Heart right ventricle (tissue), 16 donors: ENCODE results near the gene TBC1D2. TPM values are rescaled to one million over a fixed set of nuclear protein-coding genes. Genes with fewer than 3 reads are reported as not detected.

Experiments used
- ATAC-seq, 8 donors: fragments of 200-7000 bp; cut with Tn5 transposase; one replicate each; pipeline ENCODE4 v1.9.1; 2020; ENCODE audit warnings: mild to moderate bottlenecking in 8 of 8, moderate library complexity in 8 of 8, moderate number of reproducible peaks in 1 of 8
- DNase-seq, 2 donors: peaks; one replicate each; pipeline ENCODE4 v3.0.0-alpha.2; 2020
- H3K27ac ChIP-seq, 10 donors: fragments of 200-600 bp; sonication (generic) in 2 of 10; one replicate each; pipeline versions ENCODE4 v1.5.0 to v1.8.0; 2020 to 2022; ENCODE audit warnings: mild to moderate bottlenecking in 3 of 10
- H3K27me3 ChIP-seq, 7 donors: fragments of 200-600 bp; one replicate each; pipeline ENCODE4 v1.8.0; 2021 to 2022; ENCODE audit warnings: mild to moderate bottlenecking in 2 of 7
- H3K36me3 ChIP-seq, 9 donors: fragments of 200-600 bp; sonication (generic) in 1 of 9; one replicate each; pipeline versions ENCODE4 v1.5.0 to v1.8.0; 2020 to 2022; ENCODE audit warnings: mild to moderate bottlenecking in 2 of 9
- H3K4me1 ChIP-seq, 9 donors: fragments of 200-600 bp; sonication (generic) in 1 of 9; one replicate each; pipeline versions ENCODE4 v1.5.0 to v1.8.0; 2020 to 2022; ENCODE audit warnings: mild to moderate bottlenecking in 4 of 9
- H3K4me3 ChIP-seq, 10 donors: fragments of 200-600 bp; sonication (generic) in 2 of 10; one replicate each; pipeline versions ENCODE4 v1.5.0 to v1.8.0; 2020 to 2022; ENCODE audit warnings: mild to moderate bottlenecking in 7 of 10, moderate library complexity in 2 of 10
- H3K9me3 ChIP-seq, 11 donors: fragments of 200-600 bp in 10 of 11; sonication (generic) in 2 of 11; one replicate each; pipeline versions ENCODE4 v1.5.0 to v1.8.0; 2013 to 2022; ENCODE audit warnings: mild to moderate bottlenecking in 2 of 11, control low read depth in 1 of 11, moderate library complexity in 1 of 11
- CTCF ChIP-seq, 9 donors: fragments of 200-600 bp; sonication (generic) in 2 of 9; IDR thresholded peaks; one replicate each; pipeline versions ENCODE4 v1.5.0 to v1.8.0; 2021 to 2022; ENCODE audit warnings: antibody characterized with exemption in 9 of 9, mild to moderate bottlenecking in 5 of 9, moderate library complexity in 1 of 9
- WGBS, 2 donors: extraction: QIAGEN DNeasy Blood & Tissue Kit; methylation state at CpG; one replicate each; pipeline ENCODE4 v1.1.7; 2013; ENCODE audit warnings: inconsistent platforms in 1 of 2; 5-methylcytosine and 5-hydroxymethylcytosine counted together
- intact Hi-C, 10 donors: fragments of 100-400 bp; cut with DNase I; formaldehyde crosslinking; loops; one replicate each; pipeline versions ENCODE4 v1.11.1 to v1.14.2; 2022
- polyA plus RNA-seq, 2 donors: library from polyadenylated mRNA; stranded (reverse); fragments of 200-250 nt; gene quantifications; one replicate each; pipeline ENCODE4 v1.2.3, GENCODE V29; 2013
- total RNA-seq, 10 donors: library from RNA; stranded (reverse); fragmentation: NEBNext Ultra II Directional in 3 of 10; extraction: Animal tissue kit (Norgen Biotek cat#: 25700) in 3 of 10; gene quantifications; one replicate each; pipeline versions ENCODE4 v1.2.1 to v1.2.4, GENCODE V29; 2021 to 2023
- donor health status: Arrhythmogenic right ventricular cardiomyopathy.
- donor health status: ischemic (EF 13 %, LVEDD 7.1; RV severe dilation, severe dysfunction).
- donor health status: healthy with polysubstance abuse.
- donor health status: DM: no; HTN: yes; CAD: no.
- donor health status: DM: no; HTN: no; CAD: no.
- donor health status: ischemic (EF 25% LVEDD 6.9; RV normal size, moderate dysfunction).
- donor health status: ischemic (EF 25% LVEDD 5.7; RV mildly dilated, moderate dysfunction).
- donor health status: healthy.
- donor health status: DM: yes; HTN: yes; CAD: no.
- donor health status: Ischemic cardiomyopathy.
- donor health status: ischemic (EF 35%, LVEDD 5.7; RV mildly dilated, moderate dysfunction).
- donor health status: nonischemic (EF 11% LVEDD 7.7; RV severe dilation, severe dysfunction).
- donor health status: DM: yes; HTN: yes; CAD: no.
- donor health status: PGD.
- donor health status: ischemic (EF 29% LVEDD 5.4; RV normal size, mild dysfunction).
- donor health status: nonischemic (EF 23%, LVEDD 6.1; RV moderate dilation, normal function).

The TBC1D2 gene
- total and polyA plus RNA-seq, 12 donors: 0.49 to 4.3 (median 1.9) TPM

GRCh38 chr9:98236901-98237487, 18.5 kb downstream of the TBC1D2 start:
- no peak for DNase-seq
- Histone ChIP-seq H3K27me3 (no peaks in the 10 kb centered on the region), H3K36me3 (peaks cover 0 to 49% (median 0%) of the 10 kb centered on the region in 9 donors), H3K4me3 (no peak overlapping the region), H3K9me3 (no peaks in the 10 kb centered on the region), H3K4me1 (peaks cover 0 to 33% (median 0%) of the 10 kb centered on the region in 9 donors), H3K27ac (no peak overlapping the region)
- TF ChIP-seq CTCF (IDR thresholded peaks at IDR 0.05): no peak
- ATAC-seq: no peak
- WGBS, 2 donors: 88 to 91% methylated on average over 8 of the region's 8 CpGs
- intact Hi-C loops: no loop called here

- Histone ChIP-seq H3K36me3 (peaks cover 0 to 57% (median 0%) of the 10 kb centered on the region in 9 donors), H3K9me3 (no peaks in the 10 kb centered on the region), H3K27ac (no peak overlapping the region), H3K4me1 (peaks cover 0 to 22% (median 0%) of the 10 kb centered on the region in 9 donors), H3K27me3 (no peaks in the 10 kb centered on the region), H3K4me3 (no peak overlapping the region)
- WGBS, 2 donors: 92 to 96% methylated on average over 9 of the region's 9 CpGs
- intact Hi-C loops: no loop called here
- ATAC-seq (no peak), DNase-seq (no peak)
- TF ChIP-seq CTCF (IDR thresholded peaks at IDR 0.05): no peak
Observed at GRCh38 chr9:98235126-98235525, 20.3 kb downstream of the TBC1D2 start.

- intact Hi-C loops: no loop called here
- TF ChIP-seq CTCF (IDR thresholded peaks at IDR 0.05): no peak
- DNase-seq (no peak), ATAC-seq (no peak)
- Histone ChIP-seq H3K36me3 (peaks cover 0 to 65% (median 0%) of the 10 kb centered on the region in 9 donors), H3K4me3 (no peak overlapping the region), H3K4me1 (peaks cover 0 to 22% (median 0%) of the 10 kb centered on the region in 9 donors), H3K27ac (no peak overlapping the region), H3K27me3 (no peaks in the 10 kb centered on the region), H3K9me3 (no peaks in the 10 kb centered on the region)
- 78 to 84% methylated on average over 9 of the region's 9 CpGs for WGBS, 2 donors
Observed at GRCh38 chr9:98234245-98234825, 21.1 kb downstream of the TBC1D2 start.

GRCh38 chr9:98232926-98233325, 22.5 kb downstream of the TBC1D2 start:
- H3K27ac ChIP-seq: peak overlapping the region in 1 of 10 donors; percentile 27

More at GRCh38 chr9:98232926-98233325, 22.5 kb downstream of the TBC1D2 start:
- ATAC-seq (no peak), DNase-seq (no peak)
- no peak overlapping the region for H3K4me3 ChIP-seq
- no peak for TF ChIP-seq CTCF (IDR thresholded peaks at IDR 0.05)
- no peaks in the 10 kb centered on the region for H3K27me3 ChIP-seq
- WGBS, 2 donors: 95 to 97% methylated on average over 5 of the region's 5 CpGs
- intact Hi-C loops: no loop called here
- peaks cover 0 to 22% (median 0%) of the 10 kb centered on the region in 9 donors for H3K4me1 ChIP-seq
- H3K36me3 ChIP-seq: peaks cover 0 to 79% (median 0%) of the 10 kb centered on the region in 9 donors
- H3K9me3 ChIP-seq: no peaks in the 10 kb centered on the region
